Measurements from ENCODE around the gene NEIL1.

Gene NEIL1

DNA sequence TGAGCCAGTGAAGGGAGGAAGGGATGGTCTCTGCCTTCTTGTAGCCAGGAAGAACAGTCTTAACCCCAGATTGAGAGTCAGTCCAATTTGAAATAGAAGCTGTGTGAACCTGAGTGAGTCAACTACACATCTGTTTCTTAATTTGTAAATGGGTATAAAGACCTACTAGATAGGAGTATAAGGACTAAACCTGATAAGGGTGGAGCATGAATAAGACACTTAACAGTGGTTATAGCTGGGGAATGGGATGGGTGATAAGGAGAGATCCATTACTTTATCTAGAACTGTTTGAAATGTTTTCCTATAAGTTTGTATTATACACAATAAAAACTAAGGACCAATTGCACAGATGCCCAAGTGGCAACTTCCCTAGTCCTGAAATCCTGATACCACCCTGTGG lies 20.2 kb downstream of the NEIL1 start:
- no peak overlapping the region for H3K4me3 ChIP-seq (ENCODE audit: low read depth, low read length)
- POLR2A ChIA-PET = interaction anchor here (1.0 to 1.8 kb wide), 6 partner anchors 8 to 304 kb away, joined by 3 to 11 read pairs (median 6); no protein-coding TSS in a partner anchor
- TF ChIP-seq, protein P1, sequence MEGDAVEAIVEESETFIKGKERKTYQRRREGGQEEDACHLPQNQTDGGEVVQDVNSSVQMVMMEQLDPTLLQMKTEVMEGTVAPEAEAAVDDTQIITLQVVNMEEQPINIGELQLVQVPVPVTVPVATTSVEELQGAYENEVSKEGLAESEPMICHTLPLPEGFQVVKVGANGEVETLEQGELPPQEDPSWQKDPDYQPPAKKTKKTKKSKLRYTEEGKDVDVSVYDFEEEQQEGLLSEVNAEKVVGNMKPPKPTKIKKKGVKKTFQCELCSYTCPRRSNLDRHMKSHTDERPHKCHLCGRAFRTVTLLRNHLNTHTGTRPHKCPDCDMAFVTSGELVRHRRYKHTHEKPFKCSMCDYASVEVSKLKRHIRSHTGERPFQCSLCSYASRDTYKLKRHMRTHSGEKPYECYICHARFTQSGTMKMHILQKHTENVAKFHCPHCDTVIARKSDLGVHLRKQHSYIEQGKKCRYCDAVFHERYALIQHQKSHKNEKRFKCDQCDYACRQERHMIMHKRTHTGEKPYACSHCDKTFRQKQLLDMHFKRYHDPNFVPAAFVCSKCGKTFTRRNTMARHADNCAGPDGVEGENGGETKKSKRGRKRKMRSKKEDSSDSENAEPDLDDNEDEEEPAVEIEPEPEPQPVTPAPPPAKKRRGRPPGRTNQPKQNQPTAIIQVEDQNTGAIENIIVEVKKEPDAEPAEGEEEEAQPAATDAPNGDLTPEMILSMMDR (IDR thresholded peaks at IDR 0.05; ENCODE audit: insufficient read depth, low read length, missing control alignments) = no peak
- DNase-seq (ENCODE audit: low read depth, low spot score) = no peak
- CTCF ChIA-PET = interaction anchor here (0.6 to 3.7 kb wide), 26 partner anchors 8 to 435 kb away, joined by 3 to 50 read pairs (median 8); partner anchors contain the start of genes IMP3, PTPN9, SIN3A and SNUPN

DNA sequence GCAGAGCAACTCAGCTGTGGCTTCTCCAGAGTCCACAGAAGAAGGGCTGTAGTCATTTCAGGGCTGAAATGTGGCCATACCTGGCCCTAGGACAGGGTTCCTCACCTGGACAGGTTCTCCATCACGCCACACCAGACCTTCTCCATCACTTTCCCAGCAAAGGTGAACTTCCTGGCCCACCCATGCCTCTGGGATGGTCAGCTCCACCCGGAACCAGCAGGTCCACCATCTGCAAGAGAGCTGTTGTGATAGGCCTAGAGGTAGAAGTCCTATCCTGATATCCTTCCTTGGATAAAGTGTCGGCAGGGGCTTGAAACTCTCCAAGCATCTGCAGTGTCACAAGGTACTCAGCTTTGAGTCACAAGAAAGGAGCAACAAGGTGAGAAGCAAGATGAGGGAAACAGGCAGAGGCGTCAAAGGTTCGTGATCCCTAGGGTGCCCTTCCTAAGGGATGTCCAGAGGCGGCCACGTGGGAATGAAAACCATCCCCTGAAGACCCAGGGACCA lies 20.6 kb downstream of the NEIL1 start:
- ChIA-PET POLR2A (interaction anchor here (0.6 to 1.9 kb wide), 13 partner anchors 8 to 344 kb away, joined by 3 to 12 read pairs (median 4); partner anchors contain the start of genes IMP3, PPCDC and SIN3A), CTCF (interaction anchor here (0.6 to 3.7 kb wide), 45 partner anchors 8 to 554 kb away, joined by 3 to 50 read pairs (median 5); partner anchors contain the start of genes IMP3, PTPN9, SIN3A and SNUPN)
- TF ChIP-seq, protein P1 (IDR thresholded peaks at IDR 0.05; ENCODE audit: insufficient read depth, low read length, missing control alignments) = no peak
- no peak for DNase-seq (ENCODE audit: low read depth, low spot score)
- H3K4me3 ChIP-seq (ENCODE audit: low read depth, low read length) = peak overlapping the region; percentile 86

DNA sequence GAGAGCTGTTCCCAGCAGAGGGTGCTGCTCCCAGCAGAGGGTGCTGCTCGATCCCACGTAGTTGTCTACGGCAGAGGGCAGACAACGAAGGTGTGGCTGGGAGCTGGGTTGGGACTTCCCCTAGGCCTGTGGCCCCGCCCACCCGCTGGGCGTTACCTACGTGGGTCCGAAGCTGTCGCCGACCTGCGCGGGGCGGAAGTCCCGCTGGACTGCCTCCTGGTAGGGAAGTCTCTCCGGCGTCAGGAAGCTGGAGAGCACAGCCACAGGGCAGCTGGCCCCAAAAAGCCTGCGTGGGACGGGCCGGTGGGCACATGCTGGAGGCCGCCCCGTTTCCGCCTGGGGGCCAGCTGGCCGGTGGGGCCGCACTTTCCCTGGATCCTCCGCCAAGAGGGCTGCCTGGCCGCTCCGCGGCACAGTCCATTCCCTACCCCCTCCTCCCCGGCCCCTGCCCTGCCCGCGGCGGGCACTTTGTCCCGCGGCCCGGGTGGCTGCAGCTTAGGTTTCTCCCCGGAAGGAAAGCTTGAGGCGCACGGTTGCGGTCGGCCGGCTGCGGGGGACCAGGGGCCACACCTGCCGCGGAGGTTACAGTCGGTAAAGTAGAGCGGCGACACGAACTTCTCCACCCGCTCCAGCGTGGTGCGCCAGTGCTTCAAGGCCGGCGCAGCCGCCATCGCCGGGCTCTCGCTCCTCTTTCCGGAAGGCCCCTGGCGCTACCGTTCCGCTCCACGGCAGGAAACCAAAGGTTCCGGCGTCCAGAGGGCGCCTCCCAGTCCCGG lies 21.3 kb downstream of the NEIL1 start, which contains the start of gene MAN2C1:
Gene MAN2C1, minus strand, starts transcription at position 695 of the 776 bp plus-strand sequence. Its CDS starts 24 bp downstream, at position 671.
- peak; percentile 81 for DNase-seq (ENCODE audit: low read depth, low spot score)
- ChIA-PET CTCF (interaction anchor here (0.6 to 3.7 kb wide), 48 partner anchors 8 to 554 kb away, joined by 3 to 50 read pairs (median 4); partner anchors contain the start of genes IMP3, PTPN9, SIN3A and SNUPN), POLR2A (interaction anchor here (0.6 to 1.9 kb wide), 17 partner anchors 9 to 345 kb away, joined by 3 to 12 read pairs (median 4); partner anchors contain the start of genes C15orf39, IMP3, PPCDC and SIN3A)
- TF ChIP-seq, protein P1 (IDR thresholded peaks at IDR 0.05; ENCODE audit: insufficient read depth, low read length, missing control alignments) = peak; percentile 90
- H3K4me3 ChIP-seq (ENCODE audit: low read depth, low read length) = peak within 1 kb of the TSS; percentile 86

DNA sequence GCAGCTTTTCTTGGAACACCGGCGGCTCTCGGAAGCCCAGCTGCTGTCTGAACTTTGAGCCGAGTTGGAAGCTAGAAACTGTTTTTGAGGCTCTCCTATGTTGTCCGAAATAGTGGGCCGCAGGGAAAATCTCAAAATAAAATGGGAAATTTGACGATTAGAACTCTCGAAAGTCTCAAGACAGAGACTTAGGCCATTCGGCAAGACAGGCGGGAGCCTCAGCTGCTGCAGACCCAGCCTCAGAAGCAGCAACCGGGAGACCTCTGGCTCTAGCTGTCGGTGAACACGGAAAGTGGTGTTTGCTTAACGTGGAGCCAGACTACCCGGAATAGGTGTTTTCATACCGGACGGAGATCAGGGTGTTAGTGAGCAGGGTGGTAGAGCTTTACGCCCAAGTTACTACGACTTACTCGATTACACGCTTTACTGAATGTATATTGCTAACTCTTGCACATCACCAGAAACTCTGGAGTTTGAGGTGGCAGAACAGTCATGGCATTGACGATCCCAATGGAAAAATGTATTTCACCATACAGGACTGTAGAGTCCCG lies 21.9 kb downstream of the NEIL1 start:
- H3K4me3 ChIP-seq (ENCODE audit: low read depth, low read length) = peak overlapping the region; percentile 86
- ChIA-PET CTCF (interaction anchor here (1.0 to 3.7 kb wide), 27 partner anchors 8 to 433 kb away, joined by 3 to 50 read pairs (median 8); partner anchors contain the start of genes IMP3 and SNX33), POLR2A (interaction anchor here (0.7 to 1.9 kb wide), 10 partner anchors 13 to 279 kb away, joined by 3 to 12 read pairs (median 4); partner anchors contain the start of genes C15orf39, IMP3, SIN3A and SNX33)
- no peak for DNase-seq (ENCODE audit: low read depth, low spot score)
- TF ChIP-seq, protein P1 (IDR thresholded peaks at IDR 0.05; ENCODE audit: insufficient read depth, low read length, missing control alignments) = no peak

DNA sequence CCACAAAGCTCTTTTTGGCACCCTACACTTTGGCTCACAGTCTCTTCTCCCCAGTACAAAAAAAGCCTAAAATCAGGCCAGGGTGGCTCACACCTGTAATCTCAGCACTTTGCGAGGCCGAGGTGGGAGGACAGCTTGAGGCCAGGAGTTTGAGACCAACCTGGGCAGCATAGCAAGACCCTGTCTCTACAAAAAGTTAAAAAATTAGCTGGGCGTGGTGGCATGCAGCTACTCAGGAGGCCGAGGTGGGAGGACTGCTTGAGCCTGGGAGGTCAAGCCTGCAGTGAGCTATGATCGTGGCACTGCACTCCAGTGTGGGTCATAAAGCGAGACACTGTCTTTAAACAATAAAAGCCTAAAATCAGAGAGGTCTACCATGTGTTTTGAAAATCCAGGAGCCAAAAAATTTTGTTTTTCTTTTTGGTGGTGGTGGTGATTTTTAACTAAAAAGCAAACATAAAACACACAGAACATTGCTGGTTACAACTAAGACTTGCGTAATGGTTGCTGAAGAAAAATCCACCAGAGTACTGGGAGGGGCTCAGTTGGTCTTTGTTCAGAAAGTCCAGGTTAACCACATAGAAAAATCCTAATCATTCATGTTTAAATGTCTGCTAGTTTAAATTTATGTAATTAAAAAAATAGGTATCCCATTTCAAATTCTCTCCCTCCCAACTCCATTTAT lies 23.2 kb downstream of the NEIL1 start:
- no peak overlapping the region for H3K4me3 ChIP-seq (ENCODE audit: low read depth, low read length)
- TF ChIP-seq, protein P1 (IDR thresholded peaks at IDR 0.05; ENCODE audit: insufficient read depth, low read length, missing control alignments) = no peak

More for the DNA sequence above, 23.2 kb downstream of the NEIL1 start:
- DNase-seq (ENCODE audit: low read depth, low spot score) = no peak
- ChIA-PET POLR2A (interaction anchor here (0.6 kb wide), 1 partner anchor 86 kb away, joined by 3 read pairs; no protein-coding TSS in a partner anchor), CTCF (interaction anchor here (1.0 to 3.7 kb wide), 6 partner anchors 10 to 270 kb away, joined by 3 to 25 read pairs (median 4); partner anchors contain the start of gene IMP3)

All from AG04449 (cell line).